ENCODE data around the gene AMZ1.
"Not testable (repeated sequence)": the region's sequence is repeated elsewhere in the genome, so short reads cannot be mapped to it uniquely, and the experiment has no call there.

Gene AMZ1

DNA sequence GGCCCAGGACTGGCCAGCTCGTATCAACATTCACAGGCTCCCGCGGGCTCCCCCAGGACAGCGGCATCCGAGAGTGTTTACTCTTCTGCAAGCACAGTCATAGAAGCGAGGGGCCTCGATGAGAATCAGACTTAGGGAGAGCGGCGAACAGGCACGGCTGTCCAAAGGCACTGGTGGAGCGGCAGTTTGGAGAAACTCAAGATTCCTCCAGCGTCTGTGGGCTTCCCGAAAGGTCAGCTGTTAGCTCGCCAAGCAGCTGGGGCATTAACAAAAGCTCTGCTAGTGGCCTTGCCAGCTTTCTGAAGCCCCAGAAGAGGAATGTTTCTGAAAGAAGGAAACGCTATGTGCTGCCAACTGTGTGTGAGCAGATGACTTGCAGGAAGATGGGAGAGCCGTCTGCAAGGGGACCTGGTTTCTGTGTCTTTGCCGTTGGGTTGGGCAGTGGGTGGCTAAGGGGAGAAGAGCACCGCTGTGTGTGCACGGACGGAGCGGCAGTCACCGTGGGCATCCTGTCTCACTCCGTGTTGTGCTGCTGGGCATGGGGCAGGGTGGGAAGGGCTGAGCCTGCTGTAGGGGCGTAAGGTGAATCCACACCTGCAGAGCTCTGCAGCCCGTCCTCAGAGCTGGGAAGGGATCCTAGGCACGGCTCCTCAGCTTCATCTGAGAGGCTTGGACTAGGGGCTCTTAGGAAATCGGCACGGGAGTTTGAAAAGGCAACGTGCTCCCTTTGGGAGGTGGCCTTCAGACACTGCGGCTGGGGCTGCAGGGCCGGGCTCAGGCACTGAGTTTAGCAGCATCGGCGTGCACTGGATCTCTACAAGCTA is 42.1 kb downstream of the AMZ1 start:
- DNase-seq, result no peak

DNA sequence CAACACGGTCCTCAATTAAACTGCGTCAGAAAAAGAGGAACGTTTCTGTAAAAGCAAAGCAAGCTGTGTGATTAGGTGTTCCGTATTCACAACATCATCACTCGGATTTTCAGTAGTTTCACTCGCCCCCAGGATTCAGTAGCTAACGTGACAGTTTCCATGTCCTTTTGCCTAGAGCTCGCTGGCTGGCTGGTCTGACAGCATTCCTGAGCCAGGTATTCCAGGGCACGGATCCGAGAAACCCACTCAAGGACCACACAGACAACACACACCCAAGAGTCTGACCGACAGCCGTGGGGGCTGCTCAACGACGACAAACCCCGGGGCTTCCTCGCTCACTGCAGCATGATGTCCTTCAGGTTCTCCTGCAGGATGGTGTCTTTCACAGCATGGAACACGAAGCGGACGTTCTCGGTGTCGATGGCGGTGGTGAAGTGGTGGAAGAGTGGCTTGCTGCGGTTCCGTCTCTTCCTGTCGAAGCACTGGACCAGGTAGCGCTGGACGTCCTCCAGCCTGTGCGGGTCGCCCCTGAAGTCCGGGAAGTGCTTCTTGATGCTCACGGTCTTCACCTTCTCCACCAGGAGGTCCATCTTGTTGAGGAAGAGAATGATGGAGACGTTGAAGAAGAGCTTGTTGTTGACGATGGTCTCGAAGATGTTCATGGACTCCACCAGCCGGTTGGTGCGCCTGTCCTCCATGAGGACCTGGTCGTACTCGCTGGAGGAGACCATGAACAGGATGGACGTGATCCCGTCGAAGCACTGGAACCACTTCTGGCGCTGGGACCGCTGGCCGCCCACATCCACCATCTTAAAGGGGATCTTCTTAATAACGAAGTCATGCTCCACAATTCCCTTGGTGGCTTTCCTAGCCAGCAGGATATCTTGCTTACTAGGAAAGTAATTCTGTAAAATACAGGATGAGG is 43.1 kb downstream of the AMZ1 start:
- DNase-seq, result no peak

DNA sequence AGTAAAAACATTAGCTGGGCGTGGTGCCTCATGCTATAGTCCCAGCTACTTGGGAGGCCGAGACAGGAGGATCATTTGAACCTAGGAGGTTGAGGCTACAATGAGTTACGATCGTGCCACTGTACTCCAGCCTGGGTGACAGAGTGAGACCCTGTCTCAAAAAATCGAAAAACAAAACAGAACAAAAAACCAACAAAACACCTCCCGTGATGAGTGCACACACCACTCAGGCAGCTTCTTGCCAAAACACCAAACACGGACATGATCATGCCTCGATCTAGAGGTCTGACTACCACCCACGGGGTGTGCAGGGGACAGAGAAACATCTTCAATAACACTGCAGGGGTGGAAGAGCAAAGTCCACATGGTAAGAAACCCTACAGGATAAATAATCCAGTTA is 44.4 kb downstream of the AMZ1 start:
- DNase-seq, result no peak

DNA sequence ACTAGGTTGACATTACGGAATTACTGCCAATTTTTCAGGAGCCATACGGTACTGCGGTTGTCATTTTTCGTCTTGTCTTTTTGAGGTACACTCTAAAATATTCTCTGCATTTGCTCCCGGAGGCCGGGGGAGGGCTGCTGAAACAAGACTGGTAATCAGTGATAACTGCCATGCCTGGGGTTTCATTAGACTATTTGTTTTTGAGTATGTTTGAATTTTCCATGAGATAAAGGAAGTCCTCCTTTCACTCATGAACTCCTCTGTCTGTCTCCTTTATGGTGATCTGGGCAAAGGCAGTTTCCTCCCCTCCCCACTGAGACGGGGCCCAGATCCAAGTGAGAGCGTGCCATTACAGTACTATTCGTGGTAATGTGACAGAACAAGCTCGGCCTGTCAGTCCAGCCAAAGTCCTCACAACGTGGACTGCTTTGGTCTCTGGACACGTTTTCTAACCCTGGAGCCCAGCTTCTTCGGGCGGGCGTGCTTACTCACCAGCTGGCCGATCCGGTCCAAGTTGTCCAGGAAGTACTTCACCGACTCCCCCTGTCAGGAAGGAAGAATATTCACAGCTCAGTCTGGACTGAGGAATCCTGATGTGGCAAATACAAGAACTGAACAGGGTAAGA is 45.1 kb downstream of the AMZ1 start:
- no peak for DNase-seq

DNA sequence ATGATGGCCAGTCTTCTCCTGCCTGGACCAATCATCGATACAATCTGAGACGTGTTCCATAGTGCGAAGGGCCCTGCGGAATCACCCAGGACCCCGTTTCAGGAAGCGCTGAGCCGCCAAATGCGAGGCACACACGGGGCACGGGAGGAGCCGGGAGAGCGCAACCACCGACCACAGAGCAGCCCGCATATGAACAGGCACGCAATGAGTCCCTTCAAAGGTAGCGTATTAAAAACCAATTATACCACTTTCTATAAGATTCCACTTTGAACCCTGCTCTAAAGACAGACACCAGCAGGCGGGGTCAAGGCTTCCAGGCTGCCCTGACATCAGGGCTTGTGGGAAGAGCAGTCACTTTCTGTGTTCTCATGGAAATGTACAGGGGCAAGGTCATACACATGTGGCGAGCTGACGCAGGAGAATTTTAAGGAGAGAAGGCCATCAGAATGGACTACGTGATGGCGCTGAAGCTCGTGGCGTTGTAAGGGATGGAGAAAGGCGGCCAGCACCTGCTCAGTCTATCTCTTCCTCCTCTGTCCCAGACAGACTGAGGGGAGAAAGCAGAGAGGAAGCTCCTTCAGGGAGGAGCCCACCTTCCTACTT is 46.2 kb downstream of the AMZ1 start:
- no peak for DNase-seq

DNA sequence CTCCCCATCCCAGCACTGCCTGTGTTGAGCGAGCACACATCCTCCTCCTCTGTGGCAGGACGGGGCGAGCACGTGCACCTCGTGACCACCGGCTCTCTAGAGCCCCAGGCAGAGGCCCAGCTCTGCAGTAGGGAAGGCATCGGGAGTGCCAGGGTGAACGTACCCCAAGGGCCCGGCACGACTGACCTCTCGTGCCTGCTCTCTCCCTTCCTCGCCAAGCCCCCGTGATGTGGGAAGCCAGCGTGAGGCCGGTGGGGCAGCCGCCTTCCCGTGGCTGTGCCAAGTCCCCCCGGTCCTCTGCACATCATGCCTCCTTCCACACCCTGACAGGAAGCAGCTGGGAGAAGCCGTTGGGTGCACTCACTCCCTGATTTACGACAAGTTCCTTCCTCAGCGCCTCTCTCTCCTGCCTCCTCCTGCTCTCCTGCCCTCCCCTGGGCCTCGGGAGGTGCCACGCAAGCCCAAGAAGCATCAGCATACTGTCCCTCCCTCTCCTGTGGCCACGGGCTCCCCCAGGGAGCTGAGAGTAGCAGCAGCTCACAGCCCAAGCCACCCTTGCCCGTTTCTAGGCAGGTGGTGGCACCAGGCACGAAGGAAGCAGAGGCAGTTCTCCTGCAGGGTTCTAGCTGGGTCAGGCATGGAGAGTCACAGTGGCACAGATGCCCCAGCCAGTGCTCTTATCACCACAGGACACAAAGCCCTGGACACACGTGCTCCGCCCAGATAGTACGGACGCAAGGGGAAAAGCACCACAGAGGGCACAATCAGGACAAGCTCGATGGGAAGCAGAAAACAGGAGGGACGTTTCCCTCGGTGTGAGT is 47.0 kb downstream of the AMZ1 start:
- peak; percentile 59 to 89 (median 77) for DNase-seq

DNA sequence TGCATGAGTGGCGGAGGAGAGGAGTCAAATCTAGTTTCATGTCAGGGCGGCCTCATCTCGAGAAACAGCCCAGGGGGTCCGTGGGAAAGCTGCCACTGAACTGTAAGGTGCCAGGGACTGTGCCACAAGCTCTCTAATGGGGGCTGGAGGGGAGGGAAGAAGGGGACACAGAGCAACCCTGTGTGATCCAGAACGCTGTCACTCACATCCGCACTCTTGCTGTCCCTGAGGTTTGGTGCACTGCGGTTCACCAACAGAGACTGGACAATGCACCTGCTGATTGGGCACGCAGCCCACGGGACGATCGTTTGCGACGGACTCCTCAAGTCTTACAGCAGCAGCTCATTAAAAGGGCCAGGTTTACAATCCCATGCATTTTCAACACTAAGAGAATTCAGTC is 47.7 kb downstream of the AMZ1 start:
- DNase-seq, result no peak

DNA sequence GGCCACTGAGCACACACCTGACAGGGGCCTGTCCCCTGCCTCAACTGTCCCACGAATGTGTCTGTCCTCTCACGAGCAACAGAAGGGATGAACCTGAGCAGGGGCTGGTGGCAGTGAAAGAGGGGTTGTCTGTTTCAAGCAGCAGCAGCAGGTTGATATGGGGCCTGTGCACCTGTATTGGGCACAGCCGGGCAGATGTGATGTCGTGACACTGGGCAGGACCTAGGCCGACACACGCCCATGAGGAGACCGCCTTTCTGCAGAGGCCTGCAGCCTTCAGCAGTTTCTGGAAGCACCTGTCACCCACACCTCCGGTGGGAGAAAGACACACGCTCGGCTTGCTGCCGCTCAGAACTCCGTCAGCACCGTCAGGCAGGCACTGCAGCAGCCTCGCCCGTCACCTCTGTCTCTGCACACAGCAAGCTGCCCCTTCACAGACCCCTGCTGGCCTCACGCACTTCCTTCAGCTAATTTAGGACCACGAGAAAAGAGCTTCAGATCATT is 48.5 kb downstream of the AMZ1 start:
- DNase-seq, result no peak

DNA sequence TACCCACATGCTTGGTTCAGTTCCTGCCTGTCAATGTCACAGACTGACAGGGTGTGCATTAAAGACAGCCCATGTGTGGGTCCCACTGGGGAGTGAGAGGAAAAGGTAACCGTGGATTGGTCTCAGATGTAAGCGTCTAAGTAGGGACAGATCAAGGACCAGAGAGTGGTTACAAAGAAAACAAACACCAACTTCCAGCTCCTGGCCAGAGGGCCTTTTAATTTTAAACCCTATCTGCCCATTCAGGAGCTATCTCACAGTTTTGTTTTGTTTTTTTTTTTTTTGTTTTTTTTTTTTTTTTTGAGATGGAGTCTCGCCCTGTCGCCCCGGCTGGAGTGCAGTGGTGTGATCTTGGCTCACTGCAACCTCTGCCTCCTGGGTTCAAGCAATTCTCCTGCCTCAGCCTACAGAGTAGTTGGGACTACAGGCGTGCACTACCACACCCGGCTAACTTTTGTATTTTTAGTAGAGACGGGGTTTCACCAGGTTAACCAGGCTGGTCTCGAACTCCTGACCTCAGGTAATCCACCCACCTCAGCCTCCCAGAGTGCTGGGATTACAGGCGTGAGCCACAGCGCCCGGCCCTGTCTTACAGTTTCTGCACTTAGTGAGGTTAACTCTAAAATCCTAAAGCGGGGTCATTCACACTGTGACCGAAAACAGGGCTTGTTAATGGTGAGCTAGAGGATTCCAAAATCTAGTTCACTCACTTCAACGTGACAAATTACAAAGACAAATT is 49.2 kb downstream of the AMZ1 start:
- DNase-seq, result not testable (repeated sequence)

DNA sequence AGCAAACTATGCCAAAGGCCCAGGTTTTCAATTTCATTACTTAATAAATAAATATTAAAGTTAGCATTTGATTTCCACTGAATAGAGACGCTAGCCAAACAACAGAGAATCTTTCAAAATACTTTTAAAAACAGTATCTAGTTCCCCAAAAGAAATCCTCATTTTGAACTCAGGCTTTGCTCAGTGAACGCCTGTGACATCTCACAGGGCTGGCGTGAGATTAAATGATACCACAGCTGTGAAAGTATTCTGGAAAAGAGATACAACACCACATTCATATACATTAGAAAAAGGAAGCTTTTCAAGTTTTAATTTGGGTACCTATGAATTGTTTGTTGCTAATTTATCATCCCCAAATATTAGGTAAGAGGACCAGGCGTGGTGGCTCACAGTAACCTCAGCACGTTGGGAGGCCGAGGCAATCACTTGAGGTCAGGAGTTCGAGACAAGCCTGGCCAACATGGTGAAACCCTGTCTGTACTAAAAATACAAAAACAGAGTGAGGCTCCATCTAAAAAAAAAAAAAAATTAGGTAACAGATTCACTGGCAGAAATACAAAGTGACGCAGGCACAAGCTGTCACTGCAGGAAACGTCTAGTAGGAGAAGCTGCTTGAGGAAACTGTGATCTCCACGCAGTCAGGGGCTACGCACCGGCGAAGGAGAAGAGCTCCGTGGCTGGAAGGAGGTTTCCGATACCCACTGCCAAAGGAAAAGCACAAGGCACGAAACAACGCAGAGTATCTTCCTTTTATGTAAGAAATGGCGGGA is 50.0 kb downstream of the AMZ1 start:
- no peak for DNase-seq

DNA sequence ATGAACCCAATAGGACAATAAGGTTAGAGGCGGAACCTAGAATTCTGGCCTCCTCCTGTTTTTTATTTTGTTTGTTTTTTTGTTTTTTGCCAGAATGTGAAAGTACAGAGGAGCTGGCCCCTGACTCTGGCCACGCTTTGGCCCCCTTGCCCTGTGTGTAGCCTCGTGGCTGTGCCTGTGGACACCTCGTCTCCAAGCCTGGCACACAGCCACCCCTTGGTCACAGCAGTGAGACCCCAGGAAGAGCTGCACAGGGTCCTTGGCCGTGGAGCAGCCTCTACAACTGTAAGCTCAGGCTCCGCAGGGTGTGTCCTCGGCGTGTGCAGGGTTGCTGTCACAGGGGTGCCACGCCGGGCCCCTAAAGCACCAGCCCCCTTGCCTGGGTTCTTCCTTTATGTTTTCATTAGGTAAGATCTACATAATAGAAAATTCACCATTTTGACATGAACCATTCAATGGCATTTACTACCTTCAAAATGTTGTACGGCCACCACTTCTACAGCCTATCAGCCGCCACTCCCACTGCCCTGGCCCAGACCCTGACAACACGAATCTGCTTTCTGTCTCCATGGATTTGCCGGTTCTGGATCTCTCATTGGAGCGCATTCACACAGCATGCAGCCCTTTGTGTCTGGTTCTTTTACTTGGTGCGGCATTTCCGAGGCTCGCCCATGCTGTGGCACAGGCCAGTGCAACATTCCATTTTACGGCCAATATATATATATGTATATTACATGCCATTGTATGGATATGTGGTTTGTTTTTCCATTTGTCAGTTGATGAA is 51.0 kb downstream of the AMZ1 start:
- no peak for DNase-seq

DNA sequence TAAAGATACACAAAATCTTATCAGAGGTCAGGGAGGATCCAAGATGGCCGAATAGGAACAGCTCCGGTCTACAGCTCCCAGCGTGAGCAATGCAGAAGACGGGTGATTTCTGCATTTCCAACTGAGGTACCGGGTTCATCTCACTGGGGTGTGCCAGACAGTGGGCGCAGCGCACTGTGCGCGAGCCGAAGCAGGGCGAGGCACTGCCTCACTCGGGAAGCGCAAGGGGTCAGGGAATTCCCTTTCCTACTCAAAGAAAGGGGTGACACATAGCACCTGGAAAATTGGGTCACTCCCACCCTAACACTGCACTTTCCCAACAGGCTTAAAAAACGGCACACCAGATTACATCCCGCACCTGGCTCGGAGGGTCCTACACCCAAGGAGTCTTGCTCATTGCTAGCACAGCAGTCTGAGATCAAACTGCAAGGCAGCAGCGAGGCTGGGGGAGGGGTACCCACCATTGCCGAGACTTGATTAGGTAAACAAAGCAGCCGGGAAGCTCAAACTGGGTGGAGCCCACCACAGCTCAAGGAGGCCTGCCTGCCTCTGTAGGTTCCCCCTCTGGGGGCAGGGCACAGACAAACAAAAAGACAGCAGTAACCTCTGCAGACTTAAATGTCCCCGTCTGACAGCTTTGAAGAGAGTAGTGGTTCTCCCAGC is 55.7 kb downstream of the AMZ1 start:
- DNase-seq, result not testable (repeated sequence)

DNA sequence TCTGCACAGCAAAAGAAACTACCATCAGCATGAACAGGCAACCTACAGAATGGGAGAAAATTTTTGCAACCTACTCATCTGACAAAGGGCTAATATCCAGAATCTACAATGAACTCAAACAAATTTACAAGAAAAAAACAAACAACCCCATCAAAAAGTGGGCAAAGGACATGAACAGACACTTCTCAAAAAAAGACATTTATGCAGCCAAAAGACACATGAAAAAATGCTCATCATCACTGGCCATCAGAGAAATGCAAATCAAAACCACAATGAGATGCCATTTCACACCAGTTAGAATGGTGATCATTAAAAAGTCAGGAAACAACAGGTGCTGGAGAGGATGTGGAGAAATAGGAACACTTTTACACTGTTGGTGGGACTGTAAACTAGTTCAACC is 60.7 kb downstream of the AMZ1 start:
- not testable (repeated sequence) for DNase-seq

DNA sequence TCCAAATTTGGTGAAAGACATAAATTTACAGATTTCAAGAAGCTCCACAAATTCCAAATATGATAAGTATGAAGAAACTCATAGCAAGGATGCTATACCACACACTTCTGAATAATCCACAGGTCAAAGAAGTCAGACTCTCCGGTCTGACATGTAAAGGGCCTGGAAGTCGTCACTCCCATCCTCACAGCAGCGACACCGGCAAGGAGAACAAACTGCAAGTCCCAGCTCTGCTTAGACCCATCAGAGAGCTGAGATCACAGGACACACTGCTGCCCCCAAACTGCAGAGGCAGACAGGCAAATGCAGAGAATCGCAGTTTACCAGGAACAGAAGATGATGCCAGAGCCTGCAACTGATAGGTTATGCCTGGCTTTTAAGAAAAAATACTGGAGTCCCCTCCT is 62.0 kb downstream of the AMZ1 start:
- no peak for DNase-seq

DNA sequence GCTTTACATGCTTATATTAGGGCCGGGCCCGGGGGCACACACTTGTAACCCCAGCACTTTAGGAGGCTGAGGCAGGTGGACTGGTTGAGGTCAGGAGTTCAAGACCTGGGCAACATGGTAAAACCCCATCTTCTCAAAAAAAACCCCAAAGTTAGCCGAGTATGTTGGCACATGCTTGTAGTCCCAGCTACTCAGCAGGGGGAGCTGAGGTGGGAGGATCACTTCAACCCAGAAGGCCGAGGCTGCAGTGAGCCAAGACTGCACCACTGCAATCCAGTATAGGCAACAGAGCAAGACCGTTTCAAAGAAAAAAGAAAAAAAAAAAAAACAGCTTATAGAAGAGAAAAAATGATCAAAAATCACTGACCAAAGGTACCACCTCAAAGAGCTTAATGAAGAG is 63.1 kb downstream of the AMZ1 start:
- DNase-seq, result no peak

DNA sequence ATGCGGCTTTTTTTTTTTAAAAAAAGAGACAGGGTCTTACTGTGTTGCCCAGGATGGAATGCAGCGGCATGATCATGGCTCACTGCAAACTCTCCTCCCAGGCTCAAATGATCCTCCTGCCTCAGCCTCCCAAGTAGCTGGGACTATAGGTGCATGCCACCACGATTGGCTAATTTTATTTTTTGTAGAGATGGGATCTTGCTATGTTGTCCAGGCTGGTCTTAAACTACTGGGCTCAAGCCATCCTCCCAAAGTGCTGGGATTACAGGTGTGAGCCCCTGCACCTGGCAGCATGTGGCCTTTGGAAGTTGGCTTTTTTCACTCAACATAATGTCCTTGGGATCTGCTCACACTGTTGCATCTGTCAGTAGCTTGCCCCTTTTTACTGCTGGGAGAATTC is 65.1 kb downstream of the AMZ1 start:
- no peak for DNase-seq

DNA sequence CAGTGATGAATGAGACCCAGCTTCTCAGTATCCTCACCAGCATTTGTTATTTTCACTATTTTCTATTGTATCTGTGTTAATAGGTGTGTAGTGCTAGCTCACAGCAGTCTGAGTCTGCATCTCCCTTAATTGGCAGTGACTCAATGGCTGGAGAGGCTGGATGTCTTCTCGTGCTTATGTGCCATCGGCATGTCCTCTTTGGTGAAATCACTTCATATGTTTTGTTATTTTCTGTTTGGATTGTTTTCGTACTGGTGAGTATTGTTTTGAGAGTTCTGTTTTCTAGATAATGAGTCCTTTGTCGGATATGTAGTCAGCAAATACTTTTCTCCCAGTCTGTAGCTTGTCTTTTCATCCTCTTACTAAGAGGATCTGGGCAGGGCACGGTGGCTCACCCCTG is 66.1 kb downstream of the AMZ1 start:
- DNase-seq, result no peak

DNA sequence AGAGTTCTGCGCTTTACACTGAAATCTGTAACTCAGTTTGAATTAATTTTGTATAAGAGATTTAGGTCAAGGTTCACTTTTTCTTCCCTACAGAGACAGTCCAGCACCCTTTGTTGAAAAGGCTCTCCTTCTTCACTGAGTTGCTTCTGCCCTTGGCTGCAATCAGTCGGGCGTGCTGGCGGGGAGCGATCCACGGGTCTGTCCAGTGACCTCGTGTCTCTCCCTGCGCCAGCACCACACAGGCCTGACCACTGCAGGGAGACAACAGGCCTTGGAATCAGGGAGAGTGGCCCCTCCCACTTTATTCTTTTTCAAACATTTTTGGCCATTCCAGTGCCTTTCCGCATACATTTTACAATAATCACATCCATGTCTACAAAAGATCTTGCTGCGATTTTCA is 66.9 kb downstream of the AMZ1 start:
- no peak for DNase-seq

DNA sequence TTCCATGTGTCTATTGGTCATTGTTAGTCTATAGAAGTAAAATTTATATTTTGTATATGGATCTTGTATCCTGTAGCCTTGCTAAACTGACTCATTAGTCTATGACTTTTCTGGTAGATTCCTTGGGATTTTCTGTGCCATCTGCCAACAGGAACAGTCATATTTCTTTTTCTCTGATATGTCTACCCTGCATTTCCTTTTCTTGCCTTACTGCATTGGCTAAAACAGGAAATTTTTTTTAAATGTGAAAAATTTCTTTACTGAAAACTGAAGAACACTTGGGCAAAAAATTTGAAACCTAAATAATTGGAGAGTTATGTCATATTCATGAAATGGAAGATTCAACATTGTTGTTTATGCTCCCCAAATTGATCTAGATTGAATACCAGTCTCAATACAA is 67.5 kb downstream of the AMZ1 start:
- DNase-seq, result no peak

All from NCI-H1417 (cell line).